Ovary (tissue), 9 donors: ENCODE measurements around the gene MIP. TPM values are rescaled to one million over a fixed set of nuclear protein-coding genes. Genes with fewer than 3 reads are reported as not detected.

Experiments
- DNase-seq, 5 donors: peaks; one replicate each; pipeline ENCODE4 v3.0.0-alpha.2; 2019 to 2020
- H3K27ac ChIP-seq, 2 donors: fragments of 200-600 bp; one replicate each; pipeline versions ENCODE4 v1.5.1 to v1.8.0; 2019 to 2022
- H3K27me3 ChIP-seq: fragments of 200-600 bp; one replicate; pipeline ENCODE4 v1.8.0; 2022
- H3K36me3 ChIP-seq: fragments of 200-600 bp; sonication (generic); one replicate; pipeline ENCODE4 v1.5.1; 2019
- H3K4me1 ChIP-seq: one replicate; pipeline ENCODE4 v1.8.1; 2013; ENCODE audit warnings: mild to moderate bottlenecking, moderate library complexity; ENCODE audit not compliant: insufficient read depth
- H3K4me3 ChIP-seq: fragments of 200-600 bp; sonication (generic); one replicate; pipeline ENCODE4 v1.5.1; 2017
- H3K9me3 ChIP-seq, 2 donors: fragments of 200-600 bp in 1 of 2; sonication (generic) in 1 of 2; one replicate each; pipeline versions ENCODE4 v1.5.1 to v1.8.1; 2013 to 2019; ENCODE audit warnings: mild to moderate bottlenecking in 1 of 2, moderate library complexity in 1 of 2
- EP300 ChIP-seq: sonication (generic); formaldehyde crosslinking; IDR thresholded peaks from one replicate; pipeline ENCODE4 v1.6.1; 2017; ENCODE audit warnings: antibody characterized with exemption
- POLR2A ChIP-seq: fragments of 450-650 bp; IDR thresholded peaks from one replicate; pipeline ENCODE4 v1.6.1; 2017; ENCODE audit warnings: antibody characterized with exemption, mild to moderate bottlenecking, moderate library complexity
- WGBS, 3 donors: extraction: QIAGEN DNeasy Blood & Tissue Kit in 1 of 3; methylation state at CpG; one replicate each; pipeline versions ENCODE4 v1.1.5 to v1.1.7; 2013 to 2017; 5-methylcytosine and 5-hydroxymethylcytosine counted together
- intact Hi-C, 4 donors: fragments of 100-400 bp; cut with DNase I; formaldehyde crosslinking; loops; one replicate each; pipeline versions ENCODE4 v1.11.0 to v1.15.1; 2022 to 2023
- polyA plus RNA-seq, 2 donors: library from polyadenylated mRNA; stranded (reverse); fragments of 200-250 nt in 1 of 2; fragments of 350-450 nt in 1 of 2; fragmentation: Illumina TruSeq in 1 of 2; extraction: RNeasy Lipid Tissue Mini Kit (QIAGEN cat#74804) in 1 of 2; gene quantifications; one replicate each; pipeline ENCODE4 v1.2.3, GENCODE V29; 2013 to 2014
- total RNA-seq, 7 donors: library from RNA; depleted of rRNA in 2 of 7; stranded (reverse); fragments of >200 nt in 2 of 7; fragmentation: NEBNext Ultra II Directional in 3 of 7; extraction: Animal tissue kit (Norgen Biotek cat#: 25700) in 3 of 7; gene quantifications; one replicate each; pipeline versions ENCODE4 v1.1.0 to v1.2.4, GENCODE V29; 2016 to 2023
- TF ChIP-seq, protein P1 (sequence below), 3 donors: fragments of 450-650 bp in 2 of 3; fragments of 200-600 bp in 1 of 3; IDR thresholded peaks; one replicate each; pipeline versions ENCODE4 v1.5.1 to v1.8.0; 2016 to 2022; ENCODE audit warnings: antibody characterized with exemption in 3 of 3, mild to moderate bottlenecking in 1 of 3
- donor health status: DM: no; HTN: no; CAD: no; lungs with moderate emphysema.
- donor health status: DM: no; HTN: no; CAD: no.
- donor health status: Bipolar disorder and iron deficiency.
- donor health status: DM: yes; HTN: yes; CAD: no.
- donor health status: DM: no; HTN: no; CAD: no.
- donor health status: DM: yes; HTN: yes; CAD: no.

MIP gene
- total and polyA plus RNA-seq, 9 donors, result 0.23 TPM; not detected in 8

DNA sequence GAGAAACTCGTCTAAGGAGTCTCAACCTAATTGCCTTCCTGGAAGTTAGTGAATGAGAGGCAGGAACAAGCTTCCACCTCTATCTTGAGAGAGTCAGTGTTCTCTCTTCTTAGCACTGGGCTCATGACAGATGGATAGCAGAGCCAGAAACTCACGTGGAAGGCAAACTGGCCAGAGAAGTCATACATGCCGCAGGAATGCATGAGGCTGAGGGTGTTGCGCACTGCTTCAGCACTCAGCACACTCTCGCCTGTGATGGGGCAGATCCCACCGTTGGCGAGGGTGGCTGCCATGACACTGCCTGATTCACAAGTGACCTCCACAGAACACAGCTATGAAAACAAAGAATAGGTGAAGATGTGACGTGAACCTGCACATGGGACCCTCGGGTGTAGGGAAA, 19.9 kb upstream of the MIP start:
- no peaks in the 10 kb centered on the region for H3K27me3 ChIP-seq
- H3K36me3 ChIP-seq, result no peaks in the 10 kb centered on the region
- intact Hi-C loops, result no loop called here
- no peaks in the 10 kb centered on the region for H3K9me3 ChIP-seq
- no peaks in the 10 kb centered on the region for H3K4me1 ChIP-seq
- DNase-seq, result no peak
- no peak overlapping the region for H3K4me3 ChIP-seq
- TF ChIP-seq POLR2A, result no peak
- TF ChIP-seq, protein P1, sequence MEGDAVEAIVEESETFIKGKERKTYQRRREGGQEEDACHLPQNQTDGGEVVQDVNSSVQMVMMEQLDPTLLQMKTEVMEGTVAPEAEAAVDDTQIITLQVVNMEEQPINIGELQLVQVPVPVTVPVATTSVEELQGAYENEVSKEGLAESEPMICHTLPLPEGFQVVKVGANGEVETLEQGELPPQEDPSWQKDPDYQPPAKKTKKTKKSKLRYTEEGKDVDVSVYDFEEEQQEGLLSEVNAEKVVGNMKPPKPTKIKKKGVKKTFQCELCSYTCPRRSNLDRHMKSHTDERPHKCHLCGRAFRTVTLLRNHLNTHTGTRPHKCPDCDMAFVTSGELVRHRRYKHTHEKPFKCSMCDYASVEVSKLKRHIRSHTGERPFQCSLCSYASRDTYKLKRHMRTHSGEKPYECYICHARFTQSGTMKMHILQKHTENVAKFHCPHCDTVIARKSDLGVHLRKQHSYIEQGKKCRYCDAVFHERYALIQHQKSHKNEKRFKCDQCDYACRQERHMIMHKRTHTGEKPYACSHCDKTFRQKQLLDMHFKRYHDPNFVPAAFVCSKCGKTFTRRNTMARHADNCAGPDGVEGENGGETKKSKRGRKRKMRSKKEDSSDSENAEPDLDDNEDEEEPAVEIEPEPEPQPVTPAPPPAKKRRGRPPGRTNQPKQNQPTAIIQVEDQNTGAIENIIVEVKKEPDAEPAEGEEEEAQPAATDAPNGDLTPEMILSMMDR (IDR thresholded peaks at IDR 0.05), result no peak
- TF ChIP-seq EP300, result no peak
- H3K27ac ChIP-seq, result no peak overlapping the region
- 86 to 91% (median 89%) methylated on average over 9 of the region's 9 CpGs for WGBS, 3 donors

DNA sequence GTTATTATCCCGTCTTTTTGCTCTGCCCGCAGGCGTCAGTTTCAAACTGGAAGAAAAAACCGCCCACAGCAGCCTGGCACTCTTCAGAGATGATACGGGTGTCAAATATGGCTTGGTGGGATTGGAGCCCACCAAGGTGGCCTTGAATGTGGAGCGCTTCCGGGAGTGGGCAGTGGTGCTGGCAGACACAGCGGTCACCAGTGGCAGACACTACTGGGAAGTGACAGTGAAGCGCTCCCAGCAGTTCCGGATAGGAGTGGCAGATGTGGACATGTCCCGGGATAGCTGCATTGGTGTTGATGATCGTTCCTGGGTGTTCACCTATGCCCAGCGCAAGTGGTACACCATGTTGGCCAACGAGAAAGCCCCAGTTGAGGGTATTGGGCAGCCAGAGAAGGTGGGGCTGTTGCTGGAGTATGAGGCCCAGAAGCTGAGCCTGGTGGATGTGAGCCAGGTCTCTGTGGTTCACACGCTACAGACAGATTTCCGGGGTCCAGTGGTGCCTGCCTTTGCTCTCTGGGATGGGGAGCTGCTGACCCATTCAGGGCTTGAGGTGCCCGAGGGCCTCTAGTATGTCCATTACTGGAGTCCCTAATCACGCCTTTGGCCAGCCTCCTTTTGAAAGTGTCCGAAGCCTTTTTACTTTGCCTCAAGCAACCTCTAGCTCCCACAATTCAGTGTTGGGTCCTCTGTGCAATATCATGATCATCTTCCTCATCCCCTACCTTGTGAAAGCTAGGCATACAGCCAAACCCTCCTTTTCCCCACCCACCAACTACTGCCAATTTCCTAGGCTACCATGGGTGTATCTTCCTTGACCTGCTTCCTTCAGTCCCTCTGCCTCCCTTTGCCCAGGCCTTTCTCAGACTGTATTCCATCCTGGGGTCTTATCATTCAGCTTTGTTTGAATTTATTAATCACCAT, 14.8 kb upstream of the MIP start:
- 35 to 52% (median 36%) methylated on average over 18 to 19 of the region's 19 CpGs for WGBS, 3 donors
- Histone ChIP-seq H3K4me3 (peak overlapping the region; percentile 80), H3K27me3 (no peaks in the 10 kb centered on the region), H3K36me3 (no peaks in the 10 kb centered on the region), H3K9me3 (no peaks in the 10 kb centered on the region), H3K27ac (peak overlapping the region; percentile 60 to 78), H3K4me1 (no peaks in the 10 kb centered on the region)
- TF ChIP-seq EP300, result no peak
- no peak for TF ChIP-seq POLR2A
- TF ChIP-seq, protein P1 (IDR thresholded peaks at IDR 0.05), result no peak
- intact Hi-C loops, result loop anchor here in 3 of 4 donors (10.0 kb wide), 4 partner anchors 134 to 344 kb away; partner anchors contain the start of genes ESYT1 (in 2 of the 3), IL23A (in 1 of the 3) and PAN2 (in 1 of the 3)
- DNase-seq, result peak; percentile 23 to 51 (median 35)

DNA sequence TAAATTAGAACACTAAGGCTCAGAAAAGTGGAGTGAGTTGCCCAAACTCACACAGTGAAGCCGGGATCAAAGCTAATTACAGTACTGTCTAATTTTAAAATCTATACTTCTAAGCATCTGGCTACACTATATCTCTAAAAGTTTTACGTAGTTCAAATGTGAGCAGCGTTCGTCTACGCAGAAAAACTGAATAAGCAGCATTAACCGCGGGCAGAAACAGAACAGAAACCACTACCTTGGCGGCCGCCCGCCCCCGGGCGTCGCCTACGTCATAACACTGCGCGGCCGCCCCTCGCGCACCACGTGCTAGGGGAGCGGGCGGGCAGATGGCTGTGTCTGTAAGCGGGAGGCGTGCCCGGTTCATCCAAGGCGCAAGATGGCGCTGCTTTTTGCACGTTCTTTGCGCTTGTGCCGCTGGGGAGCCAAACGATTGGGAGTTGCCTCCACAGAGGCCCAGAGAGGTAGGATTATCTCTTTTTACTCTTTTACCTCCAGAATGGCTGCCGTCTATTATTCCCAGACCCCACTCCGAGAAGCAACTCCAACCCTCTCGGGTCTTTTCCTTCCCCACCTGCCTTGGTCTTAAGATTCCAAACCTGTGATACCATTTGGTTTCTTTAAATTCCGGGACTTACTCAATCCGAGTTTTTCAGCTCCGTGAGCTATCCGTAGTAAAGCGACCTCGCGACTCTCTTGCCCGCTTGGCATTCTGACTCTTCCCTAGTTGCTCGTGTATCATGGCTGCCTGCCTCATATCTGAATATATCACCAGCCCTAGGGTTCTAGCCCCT, 14.0 kb upstream of the MIP start, which contains the start of gene SPRYD4:
SPRYD4 (plus strand) TSS at position 363 of the 791 bp plus-strand sequence; CDS start at position 377, 14 bp downstream.
- TF ChIP-seq, protein P1 (IDR thresholded peaks at IDR 0.05), result peak; percentile 8 to 51 (median 30)
- TF ChIP-seq POLR2A (peak; percentile 91), EP300 (no peak)
- Histone ChIP-seq H3K27me3 (no peaks in the 10 kb centered on the region), H3K27ac (peak within 1 kb of the TSS; percentile 60 to 78), H3K9me3 (no peaks in the 10 kb centered on the region), H3K4me1 (no peaks in the 10 kb centered on the region), H3K4me3 (peak within 1 kb of the TSS; percentile 80), H3K36me3 (no peaks in the 10 kb centered on the region)
- WGBS, 3 donors, result 0 to 1% (median 0%) methylated on average over 43 of the region's 43 CpGs
- peak; percentile 90 to 95 (median 93) for DNase-seq
- intact Hi-C loops, result loop anchor here in 3 of 4 donors (10.0 kb wide), 4 partner anchors 134 to 344 kb away; partner anchors contain the start of genes ESYT1 (in 2 of the 3), IL23A (in 1 of the 3) and PAN2 (in 1 of the 3)

DNA sequence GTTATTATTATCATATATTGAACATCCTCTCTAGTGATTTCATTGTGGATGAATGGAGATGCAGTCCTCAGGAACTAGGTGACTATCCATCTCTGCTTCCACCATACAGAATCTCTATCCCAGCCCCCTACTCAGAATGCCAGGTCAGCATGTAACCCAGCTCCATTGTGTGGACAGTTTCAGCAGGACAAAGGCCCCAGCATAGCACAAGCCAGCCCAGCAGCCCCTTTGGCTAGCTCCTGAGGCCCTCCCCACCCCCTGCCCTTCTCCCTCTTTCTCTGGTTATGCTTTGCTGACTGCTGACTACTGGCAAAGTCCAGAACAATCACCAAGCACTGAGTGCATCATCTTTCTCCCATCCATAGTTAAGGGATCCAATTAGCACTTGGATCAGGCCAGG, 8.1 kb upstream of the MIP start:
- no peak overlapping the region for H3K27ac ChIP-seq
- DNase-seq, result no peak
- no peaks in the 10 kb centered on the region for H3K36me3 ChIP-seq
- H3K9me3 ChIP-seq, result no peaks in the 10 kb centered on the region
- no peaks in the 10 kb centered on the region for H3K4me1 ChIP-seq
- no peak overlapping the region for H3K4me3 ChIP-seq
- H3K27me3 ChIP-seq, result no peaks in the 10 kb centered on the region
- TF ChIP-seq EP300 (no peak), POLR2A (no peak)
- TF ChIP-seq, protein P1 (IDR thresholded peaks at IDR 0.05), result no peak
- intact Hi-C loops, result loop anchor here in 3 of 4 donors (10.0 kb wide), 4 partner anchors 128 to 338 kb away; partner anchors contain the start of genes ESYT1 (in 2 of the 3), IL23A (in 1 of the 3) and PAN2 (in 1 of the 3)
